HL-60 (cell line): ENCODE results near the gene OR51G2.

ENCODE experiments used
- GABPA ChIP-seq: IDR thresholded peaks from 2 replicates; pipeline ENCODE4 v1.6.1; 2012; ENCODE audit warnings: low read depth
- POLR2AphosphoS5 ChIP-seq: IDR thresholded peaks from 2 replicates; pipeline ENCODE4 v1.6.1; 2012; ENCODE audit warnings: low read depth
- TF ChIP-seq, protein P1 (sequence below): IDR thresholded peaks from one replicate; pipeline ENCODE4 v1.5.1; 2011; ENCODE audit warnings: low read length, control low read depth, inconsistent platforms; ENCODE audit not compliant: insufficient read depth
- TF ChIP-seq, protein P2 (sequence below): IDR thresholded peaks from 2 replicates; pipeline ENCODE4 v1.6.1; 2012; ENCODE audit warnings: low read depth; ENCODE audit not compliant: insufficient replicate concordance

DNA sequence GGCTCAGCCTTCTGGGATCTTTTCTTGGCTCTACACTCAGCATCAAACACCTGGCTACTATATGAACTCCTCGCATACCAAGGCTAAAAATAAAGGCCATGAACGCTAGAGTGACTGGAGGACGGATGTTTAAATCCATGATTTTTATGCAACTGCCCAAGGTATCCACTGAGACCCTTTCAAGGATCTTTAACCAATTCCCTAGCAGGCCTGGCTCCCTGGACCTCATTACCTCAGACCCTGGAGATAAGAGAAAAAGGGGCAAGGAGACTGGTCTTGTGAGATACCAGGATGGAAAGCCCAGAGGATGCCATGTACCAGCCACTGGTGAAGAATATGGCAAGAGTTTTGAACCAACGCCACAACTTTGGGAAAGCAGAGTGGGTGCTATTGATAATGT is at the start of gene OR51G2:
- TF ChIP-seq, protein P1, sequence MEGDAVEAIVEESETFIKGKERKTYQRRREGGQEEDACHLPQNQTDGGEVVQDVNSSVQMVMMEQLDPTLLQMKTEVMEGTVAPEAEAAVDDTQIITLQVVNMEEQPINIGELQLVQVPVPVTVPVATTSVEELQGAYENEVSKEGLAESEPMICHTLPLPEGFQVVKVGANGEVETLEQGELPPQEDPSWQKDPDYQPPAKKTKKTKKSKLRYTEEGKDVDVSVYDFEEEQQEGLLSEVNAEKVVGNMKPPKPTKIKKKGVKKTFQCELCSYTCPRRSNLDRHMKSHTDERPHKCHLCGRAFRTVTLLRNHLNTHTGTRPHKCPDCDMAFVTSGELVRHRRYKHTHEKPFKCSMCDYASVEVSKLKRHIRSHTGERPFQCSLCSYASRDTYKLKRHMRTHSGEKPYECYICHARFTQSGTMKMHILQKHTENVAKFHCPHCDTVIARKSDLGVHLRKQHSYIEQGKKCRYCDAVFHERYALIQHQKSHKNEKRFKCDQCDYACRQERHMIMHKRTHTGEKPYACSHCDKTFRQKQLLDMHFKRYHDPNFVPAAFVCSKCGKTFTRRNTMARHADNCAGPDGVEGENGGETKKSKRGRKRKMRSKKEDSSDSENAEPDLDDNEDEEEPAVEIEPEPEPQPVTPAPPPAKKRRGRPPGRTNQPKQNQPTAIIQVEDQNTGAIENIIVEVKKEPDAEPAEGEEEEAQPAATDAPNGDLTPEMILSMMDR = no peak
- TF ChIP-seq POLR2AphosphoS5 (no peak), GABPA (no peak)
- TF ChIP-seq, protein P2, sequence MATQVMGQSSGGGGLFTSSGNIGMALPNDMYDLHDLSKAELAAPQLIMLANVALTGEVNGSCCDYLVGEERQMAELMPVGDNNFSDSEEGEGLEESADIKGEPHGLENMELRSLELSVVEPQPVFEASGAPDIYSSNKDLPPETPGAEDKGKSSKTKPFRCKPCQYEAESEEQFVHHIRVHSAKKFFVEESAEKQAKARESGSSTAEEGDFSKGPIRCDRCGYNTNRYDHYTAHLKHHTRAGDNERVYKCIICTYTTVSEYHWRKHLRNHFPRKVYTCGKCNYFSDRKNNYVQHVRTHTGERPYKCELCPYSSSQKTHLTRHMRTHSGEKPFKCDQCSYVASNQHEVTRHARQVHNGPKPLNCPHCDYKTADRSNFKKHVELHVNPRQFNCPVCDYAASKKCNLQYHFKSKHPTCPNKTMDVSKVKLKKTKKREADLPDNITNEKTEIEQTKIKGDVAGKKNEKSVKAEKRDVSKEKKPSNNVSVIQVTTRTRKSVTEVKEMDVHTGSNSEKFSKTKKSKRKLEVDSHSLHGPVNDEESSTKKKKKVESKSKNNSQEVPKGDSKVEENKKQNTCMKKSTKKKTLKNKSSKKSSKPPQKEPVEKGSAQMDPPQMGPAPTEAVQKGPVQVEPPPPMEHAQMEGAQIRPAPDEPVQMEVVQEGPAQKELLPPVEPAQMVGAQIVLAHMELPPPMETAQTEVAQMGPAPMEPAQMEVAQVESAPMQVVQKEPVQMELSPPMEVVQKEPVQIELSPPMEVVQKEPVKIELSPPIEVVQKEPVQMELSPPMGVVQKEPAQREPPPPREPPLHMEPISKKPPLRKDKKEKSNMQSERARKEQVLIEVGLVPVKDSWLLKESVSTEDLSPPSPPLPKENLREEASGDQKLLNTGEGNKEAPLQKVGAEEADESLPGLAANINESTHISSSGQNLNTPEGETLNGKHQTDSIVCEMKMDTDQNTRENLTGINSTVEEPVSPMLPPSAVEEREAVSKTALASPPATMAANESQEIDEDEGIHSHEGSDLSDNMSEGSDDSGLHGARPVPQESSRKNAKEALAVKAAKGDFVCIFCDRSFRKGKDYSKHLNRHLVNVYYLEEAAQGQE = no peak
